ENCODE measurements around the gene MOCS1. TPM values are rescaled to one million over a fixed set of nuclear protein-coding genes. Genes with fewer than 3 reads are reported as not detected.

Gene MOCS1
- total and polyA plus RNA-seq, 2 experiments from 2014 or later = 17.2 to 28.1 TPM

DNA sequence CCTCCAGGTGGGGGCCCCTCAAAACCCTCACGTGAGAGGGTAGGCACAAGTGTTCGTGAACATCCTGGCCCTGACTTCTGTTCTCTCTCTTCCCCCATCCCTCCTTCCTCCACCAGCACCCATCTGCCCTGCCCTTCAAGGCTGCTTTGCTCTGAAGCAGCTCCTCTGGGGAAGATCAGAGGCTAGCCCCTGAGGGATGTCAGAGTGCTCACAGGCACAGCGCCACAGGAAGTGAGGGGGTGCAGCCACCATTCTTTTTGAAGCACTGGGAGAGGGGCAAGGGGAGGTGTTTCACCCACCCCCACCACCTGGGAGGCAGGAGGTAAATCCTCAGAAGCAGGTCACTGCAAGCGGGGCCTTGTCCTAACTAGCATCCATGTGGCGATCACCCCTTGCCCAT, 11.4 kb downstream of the MOCS1 start (continued):
- TF ChIP-seq, protein P1, sequence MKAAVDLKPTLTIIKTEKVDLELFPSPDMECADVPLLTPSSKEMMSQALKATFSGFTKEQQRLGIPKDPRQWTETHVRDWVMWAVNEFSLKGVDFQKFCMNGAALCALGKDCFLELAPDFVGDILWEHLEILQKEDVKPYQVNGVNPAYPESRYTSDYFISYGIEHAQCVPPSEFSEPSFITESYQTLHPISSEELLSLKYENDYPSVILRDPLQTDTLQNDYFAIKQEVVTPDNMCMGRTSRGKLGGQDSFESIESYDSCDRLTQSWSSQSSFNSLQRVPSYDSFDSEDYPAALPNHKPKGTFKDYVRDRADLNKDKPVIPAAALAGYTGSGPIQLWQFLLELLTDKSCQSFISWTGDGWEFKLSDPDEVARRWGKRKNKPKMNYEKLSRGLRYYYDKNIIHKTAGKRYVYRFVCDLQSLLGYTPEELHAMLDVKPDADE (IDR thresholded peaks at IDR 0.05) = no peak
- TF ChIP-seq NANOG (IDR thresholded peaks at IDR 0.05; ENCODE audit: borderline replicate concordance) = no peak
- no peak for TF ChIP-seq ZNF462 (CRISPR knock-in tag; IDR thresholded peaks at IDR 0.05)

- H3F3A ChIP-seq (replicated peaks; ENCODE audit: low read depth) = no peaks in the 10 kb centered on the region
- no peak overlapping the region for H3K4me2 ChIP-seq
- peaks cover 5% of the 10 kb centered on the region; the same call in 2 of the 3 replicates for H3K4me1 Mint-ChIP-seq
- no peaks in the 10 kb centered on the region for H3K4me1 ChIP-seq (ENCODE audit: insufficient read depth)
- no peak overlapping the region for H2AFZ ChIP-seq
- peaks cover 2% of the 10 kb centered on the region; the same call in 2 of the 3 replicates for H3K9me3 Mint-ChIP-seq
- peaks cover 33% of the 10 kb centered on the region for H3K36me3 Mint-ChIP-seq (ENCODE audit: low read depth)
- no peak for DNase-seq (ENCODE audit: low spot score)
- H3K36me3 ChIP-seq (ENCODE audit: insufficient read depth) = peaks cover 6% of the 10 kb centered on the region; the same call in 1 of the 2 replicates
- peaks cover 3% of the 10 kb centered on the region for H3K27me3 Mint-ChIP-seq (ENCODE audit: insufficient read depth, low read depth, poor library complexity)
- peaks cover 5% of the 10 kb centered on the region; the same call in 1 of the 2 replicates for H3K79me2 ChIP-seq (replicated peaks; ENCODE audit: insufficient read depth)
- no peak overlapping the region for H3K4me3 Mint-ChIP-seq
- no peaks in the 10 kb centered on the region for H3K9me2 ChIP-seq (ENCODE audit: insufficient read depth)
- no peak overlapping the region for H3K27ac Mint-ChIP-seq
- H3K4me3 ChIP-seq = no peak overlapping the region
- H3K27ac ChIP-seq (ENCODE audit: low read depth) = no peak overlapping the region
- ATAC-seq = no peak
- H3K27me3 ChIP-seq (ENCODE audit: insufficient read depth) = no peaks in the 10 kb centered on the region
- no peaks in the 10 kb centered on the region for H4K20me1 ChIP-seq (replicated peaks; ENCODE audit: insufficient read depth)
- no peak for TF ChIP-seq STAT1 (IDR thresholded peaks at IDR 0.05; ENCODE audit: unreplicated experiment)
- TF ChIP-seq NANOG (IDR thresholded peaks at IDR 0.05; ENCODE audit: borderline replicate concordance) = no peak
- TF ChIP-seq ZNF462 (CRISPR knock-in tag; IDR thresholded peaks at IDR 0.05) = no peak
- no peak for TF ChIP-seq POLR2AphosphoS5 (IDR thresholded peaks at IDR 0.05; ENCODE audit: low read depth)
- TF ChIP-seq, protein P1 (IDR thresholded peaks at IDR 0.05) = no peak
- no peak for TF ChIP-seq ZNF331 (CRISPR knock-in tag; IDR thresholded peaks at IDR 0.05; ENCODE audit: low read depth)
Observed at GRCh38 chr6:39920157-39920556, 14.1 kb downstream of the MOCS1 start.
